Cardiac fibroblast (primary cell): ENCODE measurements around the gene CXXC5.

Experiments used
- DNase-seq, 2 donors: peaks; one replicate each; pipeline versions ENCODE4 v3.0.0 to v3.0.0-alpha.2; 2010; ENCODE audit warnings: low read depth in 2 of 2
- H3K4me3 ChIP-seq, 2 donors: replicated peaks in 1 of 2; 1 replicate in 1 of 2; 2 replicates in 1 of 2; pipeline ENCODE4 v1.5.1; 2011; ENCODE audit warnings: low read depth in 2 of 2, low read length in 2 of 2, mild to moderate bottlenecking in 2 of 2, moderate library complexity in 1 of 2
- TF ChIP-seq, protein P1 (sequence below): IDR thresholded peaks from one replicate; pipeline ENCODE4 v1.5.1; 2011; ENCODE audit warnings: low read depth, mild to moderate bottlenecking, low read length, inconsistent platforms

Gene CXXC5

DNA sequence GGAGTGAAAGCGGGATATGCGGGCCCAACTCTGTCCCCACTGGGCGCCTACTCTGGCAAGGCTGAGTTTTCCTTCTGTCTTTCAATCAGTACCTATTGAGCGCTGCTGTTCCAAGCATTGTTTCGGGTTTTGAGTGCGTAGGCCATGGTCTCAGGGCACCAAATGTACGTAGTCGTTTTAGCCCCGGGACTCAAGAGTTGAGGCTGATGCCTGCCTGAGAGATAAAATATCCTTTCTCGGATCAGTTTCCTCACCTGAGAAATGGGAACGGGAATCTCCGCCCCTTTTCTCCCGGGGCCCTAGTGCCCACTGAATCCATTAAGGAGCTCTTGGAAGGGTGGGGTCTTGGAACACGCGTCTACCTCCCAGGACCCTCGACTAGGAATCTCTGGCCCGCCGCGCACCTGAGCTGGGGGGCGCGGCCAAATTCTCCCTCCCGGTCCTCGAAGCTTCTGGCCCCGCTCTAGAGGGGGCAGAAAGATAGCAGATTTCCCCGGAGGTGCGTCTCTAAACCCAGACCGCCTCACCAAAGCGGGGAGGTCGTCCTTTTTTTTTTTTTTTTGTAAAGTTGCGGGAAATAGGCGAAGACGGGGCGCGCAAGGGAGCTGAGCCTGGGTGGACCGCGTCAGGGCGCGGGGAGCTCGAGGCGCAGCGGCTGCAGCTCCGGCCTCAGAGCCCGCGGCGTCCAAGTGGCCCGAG lies 494 bp upstream of the CXXC5 start:
- no peak for DNase-seq
- H3K4me3 ChIP-seq = peak overlapping the region; percentile 25 to 61

DNA sequence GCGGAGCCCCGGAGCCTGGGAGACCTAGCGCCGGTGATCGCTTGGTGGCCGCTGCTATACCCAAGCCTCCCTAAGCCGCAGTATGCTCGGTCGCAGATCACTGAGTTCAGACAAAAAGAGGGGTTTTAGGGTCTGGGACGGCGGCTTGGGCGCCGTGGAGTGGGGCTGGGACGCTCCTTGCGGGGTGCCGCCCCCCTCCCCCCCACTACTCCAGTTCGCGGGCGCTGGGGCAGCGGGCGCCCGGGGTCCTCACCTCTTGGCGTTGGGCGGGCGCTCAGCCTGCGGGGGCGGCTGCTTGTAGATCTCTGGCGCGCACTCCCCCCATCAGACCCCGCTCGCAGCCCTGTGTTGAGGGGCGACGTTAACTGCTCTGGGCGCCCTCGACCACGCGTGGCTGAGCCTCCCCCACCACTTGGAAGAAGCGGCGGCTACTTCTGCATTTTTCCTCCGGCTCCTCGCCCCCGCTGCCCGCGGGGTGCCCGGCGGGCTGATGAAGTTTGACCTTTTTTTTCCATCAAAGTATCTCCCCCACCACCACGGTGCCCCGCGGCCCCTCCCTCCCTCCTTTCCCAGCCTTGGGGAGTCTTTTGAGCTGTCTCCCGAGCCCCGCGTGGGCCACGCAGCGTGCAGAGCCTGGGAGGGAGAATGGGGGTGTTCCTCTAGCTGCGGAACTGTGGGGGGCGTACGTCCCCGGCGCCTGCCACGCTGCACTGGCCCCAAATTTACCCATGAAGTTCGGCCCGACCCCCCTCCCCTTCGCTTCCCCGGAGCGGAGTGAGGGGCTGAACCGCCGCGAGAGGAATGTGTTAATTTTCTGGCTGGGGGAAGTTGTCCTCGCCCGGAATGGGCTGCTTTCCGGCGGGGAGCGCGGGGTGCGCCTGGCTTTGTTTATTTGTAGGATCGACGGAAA lies 1.2 kb downstream of the CXXC5 start:
- peak overlapping the region; percentile 61 to 89 for H3K4me3 ChIP-seq
- DNase-seq = peak in 1 of 2 donors; percentile 38
- TF ChIP-seq, protein P1, sequence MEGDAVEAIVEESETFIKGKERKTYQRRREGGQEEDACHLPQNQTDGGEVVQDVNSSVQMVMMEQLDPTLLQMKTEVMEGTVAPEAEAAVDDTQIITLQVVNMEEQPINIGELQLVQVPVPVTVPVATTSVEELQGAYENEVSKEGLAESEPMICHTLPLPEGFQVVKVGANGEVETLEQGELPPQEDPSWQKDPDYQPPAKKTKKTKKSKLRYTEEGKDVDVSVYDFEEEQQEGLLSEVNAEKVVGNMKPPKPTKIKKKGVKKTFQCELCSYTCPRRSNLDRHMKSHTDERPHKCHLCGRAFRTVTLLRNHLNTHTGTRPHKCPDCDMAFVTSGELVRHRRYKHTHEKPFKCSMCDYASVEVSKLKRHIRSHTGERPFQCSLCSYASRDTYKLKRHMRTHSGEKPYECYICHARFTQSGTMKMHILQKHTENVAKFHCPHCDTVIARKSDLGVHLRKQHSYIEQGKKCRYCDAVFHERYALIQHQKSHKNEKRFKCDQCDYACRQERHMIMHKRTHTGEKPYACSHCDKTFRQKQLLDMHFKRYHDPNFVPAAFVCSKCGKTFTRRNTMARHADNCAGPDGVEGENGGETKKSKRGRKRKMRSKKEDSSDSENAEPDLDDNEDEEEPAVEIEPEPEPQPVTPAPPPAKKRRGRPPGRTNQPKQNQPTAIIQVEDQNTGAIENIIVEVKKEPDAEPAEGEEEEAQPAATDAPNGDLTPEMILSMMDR = no peak

More for the DNA sequence above, 494 bp upstream of the CXXC5 start:
- TF ChIP-seq, protein P1 = no peak

DNA sequence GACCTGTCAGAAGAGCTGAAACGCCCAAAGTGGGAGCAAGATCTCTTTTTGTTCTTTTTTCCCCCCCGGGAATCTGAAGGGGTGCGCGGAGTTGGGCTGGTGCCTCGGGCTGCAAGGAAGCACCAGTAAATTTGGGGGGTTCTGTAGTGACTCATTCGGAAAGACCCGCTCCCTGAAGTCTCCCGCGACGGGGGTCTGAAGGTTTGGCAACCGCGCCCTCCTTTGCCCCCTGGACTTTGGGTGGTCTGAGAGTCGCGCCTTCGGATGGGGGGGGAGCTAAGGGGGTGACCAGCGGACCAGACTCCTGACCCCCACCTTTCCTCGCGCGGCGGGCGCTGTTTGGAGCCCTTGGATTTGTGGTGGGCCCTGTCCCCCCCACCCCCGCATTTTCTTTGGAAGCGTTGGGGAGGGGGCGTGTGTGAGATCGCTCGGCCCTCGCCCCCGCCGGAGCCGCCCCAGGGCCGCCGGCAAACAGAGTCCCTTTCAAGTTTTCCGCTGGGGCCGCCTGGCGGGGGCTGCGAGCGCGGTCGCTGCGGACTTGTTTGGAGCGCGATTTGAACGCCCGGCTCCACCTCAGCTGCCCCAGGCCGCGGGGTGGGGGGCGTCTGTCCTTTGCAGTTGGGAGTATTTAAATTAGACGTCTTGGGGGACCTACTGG lies 2.0 kb downstream of the CXXC5 start:
- no peak for DNase-seq
- H3K4me3 ChIP-seq = peak overlapping the region; percentile 61 to 89
- TF ChIP-seq, protein P1 = peak; percentile 24

DNA sequence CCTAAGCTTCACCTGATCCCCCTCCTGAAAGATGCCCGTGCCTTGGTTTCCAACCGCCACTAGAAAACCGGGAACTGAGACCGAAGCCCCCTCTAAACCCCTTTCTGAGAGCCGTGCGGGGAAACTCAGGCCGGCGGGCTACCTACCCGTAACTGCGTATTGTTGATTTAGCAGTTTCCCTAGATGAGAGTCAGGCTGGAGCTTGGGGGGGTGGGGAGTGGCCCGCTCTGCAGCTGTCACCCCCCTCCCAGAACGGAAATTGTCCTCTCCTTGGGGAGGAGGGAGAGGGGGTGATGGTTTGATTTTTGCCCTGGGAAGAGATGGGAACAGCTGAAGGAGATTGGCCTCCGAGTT lies 2.5 kb downstream of the CXXC5 start:
- no peak for DNase-seq
- TF ChIP-seq, protein P1 = no peak
- H3K4me3 ChIP-seq = peak overlapping the region; percentile 61 to 89

GRCh38 chr5:139651043-139651834 lies 3.1 kb downstream of the CXXC5 start:
- TF ChIP-seq, protein P1 = no peak
- H3K4me3 ChIP-seq = peak overlapping the region; percentile 61 to 89
- DNase-seq = peak in 1 of 2 donors; percentile 20
